IMR-90 (cell line): Measurements from ENCODE around the gene CEP152. TPM values are rescaled to one million over a fixed set of nuclear protein-coding genes. Genes with fewer than 3 reads are reported as not detected.
A peak's percentile ranks its signal among the peaks of the same experiment; 100 is the strongest.

ENCODE experiments used
- ATAC-seq: fragments of 200-7000 bp; cut with Tn5 transposase; 2 replicates; pipeline ENCODE4 v1.9.1; 2020; ENCODE audit warnings: low read depth, mild to moderate bottlenecking, moderate library complexity
- BruUV-seq: library from RNA; stranded (reverse); fragments of 400-500 nt; replicated peaks from 2 replicates; lab custom pipeline; 2021; lab: Mats Ljungman, UMichigan
- CTCF ChIA-PET: fragments of 300-600 bp; formaldehyde crosslinking; extraction: SDS; loops from one replicate; lab custom pipeline; 2021; ENCODE audit warnings: antibody characterized with exemption; lab: Yijun Ruan, JAX
- POLR2A ChIA-PET: fragments of 300-600 bp; sonication (Branson Sonifier 250); formaldehyde crosslinking; loops from one replicate; lab custom pipeline; 2022; ENCODE audit warnings: antibody characterized with exemption; ENCODE audit not compliant: unreplicated experiment; lab: Charles Lee
- DNase-seq: peaks from one replicate; pipeline ENCODE4 v3.0.0; 2013
- H2AFZ ChIP-seq: replicated peaks from 2 replicates; pipeline ENCODE3; 2013; ENCODE audit warnings: low read length, mild to moderate bottlenecking; ENCODE audit not compliant: poor library complexity
- H2AK5ac ChIP-seq: 2 replicates; pipeline ENCODE4 v1.6.1; 2013; ENCODE audit warnings: low read depth, low read length, inconsistent platforms
- H2AK9ac ChIP-seq: replicated peaks from 2 replicates; pipeline ENCODE3; 2013; ENCODE audit warnings: mild to moderate bottlenecking, low read depth, low read length, moderate library complexity; ENCODE audit not compliant: poor library complexity
- H2BK120ac ChIP-seq: 2 replicates; pipeline ENCODE4 v1.6.1; 2013; ENCODE audit warnings: low read depth, low read length, inconsistent platforms
- H2BK15ac ChIP-seq: 3 replicates; pipeline ENCODE4 v1.6.1; 2013; ENCODE audit warnings: low read depth, low read length, inconsistent platforms
- H2BK20ac ChIP-seq: 2 replicates; pipeline ENCODE4 v1.6.1; 2013; ENCODE audit warnings: low read depth, mild to moderate bottlenecking, inconsistent platforms, low read length, moderate library complexity
- H2BK5ac ChIP-seq: 2 replicates; pipeline ENCODE4 v1.6.1; 2013; ENCODE audit warnings: mild to moderate bottlenecking, low read depth, low read length, inconsistent platforms; ENCODE audit not compliant: poor library complexity, severe bottlenecking
- H3K14ac ChIP-seq: replicated peaks from 2 replicates; pipeline ENCODE4 v1.6.1; 2013; ENCODE audit warnings: low read depth, low read length, inconsistent platforms
- H3K18ac ChIP-seq: 2 replicates; pipeline ENCODE4 v1.6.1; 2013; ENCODE audit warnings: low read depth, low read length, control low read depth
- H3K23ac ChIP-seq: 2 replicates; pipeline ENCODE4 v1.6.1; 2013; ENCODE audit warnings: low read depth, low read length, inconsistent platforms
- H3K27ac ChIP-seq: 2 replicates; pipeline ENCODE4 v1.5.1; 2013; ENCODE audit warnings: mild to moderate bottlenecking, control low read depth, low read length; ENCODE audit not compliant: insufficient read depth
- H3K27me3 ChIP-seq: 2 replicates; pipeline ENCODE4 v1.6.1; 2013; ENCODE audit warnings: low read length; ENCODE audit not compliant: control insufficient read depth, insufficient read depth
- H3K36me3 ChIP-seq: 2 replicates; pipeline ENCODE4 v1.6.1; 2013; ENCODE audit warnings: low read length, mixed read lengths; ENCODE audit not compliant: control insufficient read depth, insufficient read depth
- H3K4ac ChIP-seq: 2 replicates; pipeline ENCODE4 v1.6.1; 2013; ENCODE audit warnings: low read depth, low read length, inconsistent platforms
- H3K4me1 ChIP-seq: 2 replicates; pipeline ENCODE4 v1.6.1; 2013; ENCODE audit warnings: low read length, mixed read lengths; ENCODE audit not compliant: control insufficient read depth, insufficient read depth
- H3K4me2 ChIP-seq: 2 replicates; pipeline ENCODE4 v1.6.1; 2013; ENCODE audit warnings: low read depth, mild to moderate bottlenecking, control low read depth, low read length, moderate library complexity
- H3K4me3 ChIP-seq: 2 replicates; pipeline ENCODE4 v1.5.1; 2013; ENCODE audit warnings: low read depth, mild to moderate bottlenecking, control low read depth, low read length, moderate library complexity; ENCODE audit not compliant: insufficient read depth
- H3K56ac ChIP-seq: 2 replicates; pipeline ENCODE4 v1.6.1; 2013; ENCODE audit warnings: low read length, inconsistent platforms; ENCODE audit not compliant: insufficient read depth; ENCODE audit errors: extremely low read depth
- H3K79me1 ChIP-seq, 2 experiments: 2 replicates each; pipeline ENCODE4 v1.6.1; 2013; ENCODE audit warnings: low read length in 2 of 2, inconsistent platforms in 1 of 2, low read depth in 1 of 2
- H3K9ac ChIP-seq: 2 replicates; pipeline ENCODE4 v1.6.1; 2013; ENCODE audit warnings: low read depth, low read length, control low read depth
- H3K9me1 ChIP-seq: 2 replicates; pipeline ENCODE4 v1.6.1; 2013; ENCODE audit warnings: low read length, inconsistent platforms; ENCODE audit not compliant: insufficient read depth
- H3K9me3 ChIP-seq: 2 replicates; pipeline ENCODE4 v1.6.1; 2013; ENCODE audit warnings: low read length; ENCODE audit not compliant: control insufficient read depth, insufficient read depth
- H4K20me1 ChIP-seq: 2 replicates; pipeline ENCODE4 v1.6.1; 2013; ENCODE audit warnings: low read length, inconsistent platforms; ENCODE audit not compliant: insufficient read depth
- H4K5ac ChIP-seq: 2 replicates; pipeline ENCODE4 v1.6.1; 2013; ENCODE audit warnings: mild to moderate bottlenecking, low read depth, low read length, control low read depth
- H4K8ac ChIP-seq, 2 experiments: 2 replicates each; pipeline ENCODE4 v1.6.1; 2013; ENCODE audit warnings: low read depth in 2 of 2, low read length in 2 of 2, control low read depth in 1 of 2, inconsistent platforms in 1 of 2
- H4K91ac ChIP-seq: 2 replicates; pipeline ENCODE4 v1.6.1; 2013; ENCODE audit warnings: low read depth, low read length, inconsistent platforms; ENCODE audit not compliant: insufficient read depth
- BHLHE40 ChIP-seq: fragments of 150-350 bp; IDR thresholded peaks from 2 replicates; pipeline ENCODE4 v1.6.1; 2016; ENCODE audit warnings: mild to moderate bottlenecking, low read depth, low read length
- CEBPB ChIP-seq: IDR thresholded peaks from 2 replicates; pipeline ENCODE4 v1.6.1; 2012; ENCODE audit warnings: low read depth, low read length, improper control_type of control experiment
- CHD1 ChIP-seq: IDR thresholded peaks from 2 replicates; pipeline ENCODE4 v1.6.1; 2012; ENCODE audit warnings: low read depth, low read length, improper control_type of control experiment
- MAFK ChIP-seq: IDR thresholded peaks from 2 replicates; pipeline ENCODE4 v1.6.1; 2012; ENCODE audit warnings: low read depth, low read length, improper control_type of control experiment
- MAZ ChIP-seq: IDR thresholded peaks from 2 replicates; pipeline ENCODE4 v1.6.1; 2012; ENCODE audit warnings: low read depth, mild to moderate bottlenecking, low read length, improper control_type of control experiment, moderate library complexity, borderline replicate concordance
- MXI1 ChIP-seq: IDR thresholded peaks from 2 replicates; pipeline ENCODE4 v1.6.1; 2012; ENCODE audit warnings: low read depth, mild to moderate bottlenecking, low read length, moderate library complexity, borderline replicate concordance
- NFE2L2 ChIP-seq: fragments of 150-350 bp; IDR thresholded peaks from 2 replicates; pipeline ENCODE4 v1.6.1; 2016; ENCODE audit warnings: low read depth, mild to moderate bottlenecking, low read length
- POLR2A ChIP-seq: IDR thresholded peaks from 2 replicates; pipeline ENCODE4 v1.6.1; 2012; ENCODE audit warnings: mild to moderate bottlenecking, low read depth, low read length
- RAD21 ChIP-seq: IDR thresholded peaks from 2 replicates; pipeline ENCODE4 v1.6.1; 2012; ENCODE audit warnings: low read length, improper control_type of control experiment
- RCOR1 ChIP-seq: IDR thresholded peaks from 2 replicates; pipeline ENCODE4 v1.6.1; 2012; ENCODE audit warnings: mild to moderate bottlenecking, low read length, improper control_type of control experiment; ENCODE audit not compliant: insufficient replicate concordance
- RFX5 ChIP-seq: IDR thresholded peaks from 2 replicates; pipeline ENCODE4 v1.8.0; 2012; ENCODE audit warnings: low read depth, mild to moderate bottlenecking, low read length, moderate library complexity
- SMC3 ChIP-seq: fragments of 150-350 bp; IDR thresholded peaks from 2 replicates; pipeline ENCODE4 v1.6.1; 2016; ENCODE audit warnings: low read depth, mild to moderate bottlenecking, antibody characterized with exemption, low read length, moderate library complexity
- WGBS, 2 experiments: methylation state at CpG; one replicate each; pipeline versions ENCODE4 v1.1.5 to v1.1.7; 2013; ENCODE audit warnings: missing lambda C conversion rate in 2 of 2; ENCODE audit not compliant: insufficient read length in 1 of 2; ENCODE audit errors: extremely low coverage in 2 of 2; 5-methylcytosine and 5-hydroxymethylcytosine counted together
- dilution Hi-C: fragments of 300-500 bp; cut with HindIII; formaldehyde crosslinking; loops from one replicate; pipeline ENCODE4 v1.14.3; 2018; ENCODE audit warnings: low sequenced_read_pairs; ENCODE audit not compliant: unreplicated experiment
- in situ Hi-C: fragments of 300-500 bp; cut with MboI; formaldehyde crosslinking; loops from 3 replicates; pipeline ENCODE4 v1.14.3; 2019; ENCODE audit warnings: low sequenced_read_pairs, inconsistent platforms, mixed read lengths
- intact Hi-C: fragments of 100-400 bp; cut with micrococcal nuclease; formaldehyde crosslinking; loops from 2 replicates; pipeline ENCODE4 v1.10.0; 2022
- polyA plus RNA-seq, 3 experiments: library from polyadenylated mRNA; depleted of rRNA; stranded (reverse); fragments of >200 nt; gene quantifications; 2 replicates each; pipeline ENCODE4 v1.2.3, GENCODE V29; 2012; ENCODE audit warnings: low replicate concordance in 1 of 3
- total RNA-seq: library from RNA; depleted of rRNA; stranded (reverse); fragments of >200 nt; gene quantifications from 2 replicates; pipeline ENCODE4 v1.2.3, GENCODE V29; 2012
- TF ChIP-seq, protein P1 (sequence below): fragments of 150-350 bp; IDR thresholded peaks from 2 replicates; pipeline ENCODE4 v1.6.1; 2017; ENCODE audit warnings: mild to moderate bottlenecking, antibody characterized with exemption, low read length, low read depth
- TF ChIP-seq, protein P2 (sequence below): conservative IDR thresholded peaks from 2 replicates; pipeline ENCODE4 v1.5.1; 2012; ENCODE audit warnings: mild to moderate bottlenecking, low read depth, low read length, improper control_type of control experiment
- TF ChIP-seq, protein P3 (sequence below): fragments of 150-350 bp; IDR thresholded peaks from 2 replicates; pipeline ENCODE4 v1.6.1; 2016; ENCODE audit warnings: low read depth, mild to moderate bottlenecking, low read length, moderate library complexity, borderline replicate concordance

Gene CEP152
- total and polyA plus RNA-seq, 2 of the 4 experiments (the other 2 are of a cell fraction), result 2.1 to 7.3 TPM

DNA sequence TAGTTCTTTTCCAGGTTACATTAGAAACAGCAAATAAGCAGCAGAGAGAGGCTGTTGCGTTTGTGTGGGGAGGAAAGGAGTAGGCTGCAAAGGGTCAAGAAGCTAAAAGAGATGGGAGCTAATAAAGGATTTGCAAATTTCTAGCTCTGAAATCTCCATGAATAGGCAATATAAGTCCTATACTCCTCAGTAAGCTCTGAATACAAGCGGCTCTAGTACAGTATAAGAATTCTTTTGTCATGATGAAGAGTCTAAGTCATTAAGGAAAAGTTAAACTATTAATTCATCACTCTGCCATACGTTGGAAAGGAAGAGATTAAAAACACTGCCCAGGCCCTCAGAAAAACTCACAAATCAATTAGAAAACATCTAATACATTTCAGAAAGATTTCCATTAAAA is 59.3 kb downstream of the CEP152 start:
- H3K27ac ChIP-seq, result no peak overlapping the region
- no peak overlapping the region for H4K91ac ChIP-seq
- H3K4me3 ChIP-seq, result no peak overlapping the region
- H3K27me3 ChIP-seq, result no peaks in the 10 kb centered on the region
- H3K4ac ChIP-seq, result 0 out of 2 replicates have a peak overlapping the region, but pooled peaks have one; percentile 22
- no peak overlapping the region; the same call in 1 of the 2 replicates for H3K14ac ChIP-seq
- H3K9ac ChIP-seq, result no peak overlapping the region
- H3K56ac ChIP-seq, result no peak overlapping the region
- peak overlapping the region; percentile 60 for H2BK20ac ChIP-seq
- H2AK9ac ChIP-seq, result no peak overlapping the region
- TF ChIP-seq BHLHE40, result no peak
- TF ChIP-seq MAZ, result no peak
- no peak for TF ChIP-seq RAD21
- no peak for TF ChIP-seq CHD1
- TF ChIP-seq, protein P1, sequence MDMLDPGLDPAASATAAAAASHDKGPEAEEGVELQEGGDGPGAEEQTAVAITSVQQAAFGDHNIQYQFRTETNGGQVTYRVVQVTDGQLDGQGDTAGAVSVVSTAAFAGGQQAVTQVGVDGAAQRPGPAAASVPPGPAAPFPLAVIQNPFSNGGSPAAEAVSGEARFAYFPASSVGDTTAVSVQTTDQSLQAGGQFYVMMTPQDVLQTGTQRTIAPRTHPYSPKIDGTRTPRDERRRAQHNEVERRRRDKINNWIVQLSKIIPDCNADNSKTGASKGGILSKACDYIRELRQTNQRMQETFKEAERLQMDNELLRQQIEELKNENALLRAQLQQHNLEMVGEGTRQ, result no peak
- TF ChIP-seq, protein P2, sequence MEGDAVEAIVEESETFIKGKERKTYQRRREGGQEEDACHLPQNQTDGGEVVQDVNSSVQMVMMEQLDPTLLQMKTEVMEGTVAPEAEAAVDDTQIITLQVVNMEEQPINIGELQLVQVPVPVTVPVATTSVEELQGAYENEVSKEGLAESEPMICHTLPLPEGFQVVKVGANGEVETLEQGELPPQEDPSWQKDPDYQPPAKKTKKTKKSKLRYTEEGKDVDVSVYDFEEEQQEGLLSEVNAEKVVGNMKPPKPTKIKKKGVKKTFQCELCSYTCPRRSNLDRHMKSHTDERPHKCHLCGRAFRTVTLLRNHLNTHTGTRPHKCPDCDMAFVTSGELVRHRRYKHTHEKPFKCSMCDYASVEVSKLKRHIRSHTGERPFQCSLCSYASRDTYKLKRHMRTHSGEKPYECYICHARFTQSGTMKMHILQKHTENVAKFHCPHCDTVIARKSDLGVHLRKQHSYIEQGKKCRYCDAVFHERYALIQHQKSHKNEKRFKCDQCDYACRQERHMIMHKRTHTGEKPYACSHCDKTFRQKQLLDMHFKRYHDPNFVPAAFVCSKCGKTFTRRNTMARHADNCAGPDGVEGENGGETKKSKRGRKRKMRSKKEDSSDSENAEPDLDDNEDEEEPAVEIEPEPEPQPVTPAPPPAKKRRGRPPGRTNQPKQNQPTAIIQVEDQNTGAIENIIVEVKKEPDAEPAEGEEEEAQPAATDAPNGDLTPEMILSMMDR, result no peak
- TF ChIP-seq MXI1, result no peak
- TF ChIP-seq RFX5, result no peak
- TF ChIP-seq CEBPB, result no peak
- TF ChIP-seq RCOR1, result no peak
- no peak for TF ChIP-seq MAFK
- no peak for TF ChIP-seq NFE2L2
- TF ChIP-seq POLR2A, result no peak
- TF ChIP-seq, protein P3, sequence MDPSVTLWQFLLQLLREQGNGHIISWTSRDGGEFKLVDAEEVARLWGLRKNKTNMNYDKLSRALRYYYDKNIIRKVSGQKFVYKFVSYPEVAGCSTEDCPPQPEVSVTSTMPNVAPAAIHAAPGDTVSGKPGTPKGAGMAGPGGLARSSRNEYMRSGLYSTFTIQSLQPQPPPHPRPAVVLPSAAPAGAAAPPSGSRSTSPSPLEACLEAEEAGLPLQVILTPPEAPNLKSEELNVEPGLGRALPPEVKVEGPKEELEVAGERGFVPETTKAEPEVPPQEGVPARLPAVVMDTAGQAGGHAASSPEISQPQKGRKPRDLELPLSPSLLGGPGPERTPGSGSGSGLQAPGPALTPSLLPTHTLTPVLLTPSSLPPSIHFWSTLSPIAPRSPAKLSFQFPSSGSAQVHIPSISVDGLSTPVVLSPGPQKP, result no peak
- no peak for TF ChIP-seq SMC3
- no peak overlapping the region; a peak in 1 of 4 replicates for H4K8ac ChIP-seq
- H3K9me3 ChIP-seq, result no peaks in the 10 kb centered on the region
- H4K5ac ChIP-seq, result no peak overlapping the region; the same call in 1 of the 2 replicates
- peak overlapping the region; percentile 31; the same call in 1 of the 2 replicates for H2BK120ac ChIP-seq
- no peaks in the 10 kb centered on the region for H3K36me3 ChIP-seq
- H3K4me2 ChIP-seq, result peak overlapping the region; percentile 34; the same call in 1 of the 2 replicates
- no peaks in the 10 kb centered on the region for H4K20me1 ChIP-seq
- H3K18ac ChIP-seq, result no peak overlapping the region
- H2AFZ ChIP-seq, result no peak overlapping the region
- ChIA-PET POLR2A (no interaction called here), CTCF (interaction anchor here (0.9 to 1.0 kb wide), 2 partner anchors 13 to 19 kb away, joined by 3 read pairs; no protein-coding TSS in a partner anchor)
- dilution Hi-C loops (no loop called here), intact Hi-C loops (no loop called here), in situ Hi-C loops (no loop called here)
- DNase-seq (peak; percentile 38), ATAC-seq (peak; percentile 86)
- H3K23ac ChIP-seq, result no peak overlapping the region
- no peak overlapping the region for H2AK5ac ChIP-seq
- H2BK5ac ChIP-seq, result peak overlapping the region; percentile 56
- no TSS peak for BruUV-seq
- peaks cover 6 to 7% of the 10 kb centered on the region in 2 experiments; a peak in 3 of 4 replicates for H3K79me1 ChIP-seq
- H3K9me1 ChIP-seq, result 0 out of 2 replicates have a peak, but pooled peaks cover 4% of the 10 kb centered on the region
- no peak overlapping the region for H2BK15ac ChIP-seq
- H3K4me1 ChIP-seq, result peaks cover 7% of the 10 kb centered on the region; the same call in 1 of the 2 replicates
- no CpG with 5 or more reads among the region's 3 CpGs for WGBS, 2 experiments
